NCI-H2171 (cell line): ENCODE results near the gene SH2D6.
"Not testable (repeated sequence)": the region's sequence is repeated elsewhere in the genome, so short reads cannot be mapped to it uniquely, and the experiment has no call there.

Source experiments
- DNase-seq: peaks from one replicate; lab custom pipeline; 2025; lab: John Stamatoyannopoulos, UW

Gene SH2D6

GRCh38 chr2:85398426-85399182, 19.9 kb upstream of the SH2D6 start:
- DNase-seq, result no peak

GRCh38 chr2:85399183-85399455, 19.4 kb upstream of the SH2D6 start:
- no peak for DNase-seq

- DNase-seq, result no peak
These were observed 18.5 kb upstream of the SH2D6 start for GRCh38 chr2:85400023-85400422.

- DNase-seq, result no peak
These were observed 17.7 kb upstream of the SH2D6 start for GRCh38 chr2:85400541-85401463.

- no peak for DNase-seq
These were observed 17.1 kb upstream of the SH2D6 start for GRCh38 chr2:85401464-85401805.

- DNase-seq, result no peak
These were observed 16.7 kb upstream of the SH2D6 start for GRCh38 chr2:85401844-85402243.

- DNase-seq, result peak; percentile 87
These were observed 13.1 kb upstream of the SH2D6 start for GRCh38 chr2:85405201-85406059.

GRCh38 chr2:85409845-85410583, 8.5 kb upstream of the SH2D6 start, which contains the start of gene CAPG:
Gene CAPG, minus strand, starts transcription at chr2:85410366. Its CDS starts 8,221 bp downstream, at chr2:85402145.
- DNase-seq, result no peak

- DNase-seq, result no peak
These were observed 7.7 kb upstream of the SH2D6 start for GRCh38 chr2:85410584-85411404.

- DNase-seq, result no peak
These were observed 7.1 kb upstream of the SH2D6 start for GRCh38 chr2:85411405-85411748.

GRCh38 chr2:85413592-85414420, 4.7 kb upstream of the SH2D6 start:
- DNase-seq, result no peak

GRCh38 chr2:85414421-85414759, 4.1 kb upstream of the SH2D6 start:
- DNase-seq, result not testable (repeated sequence)

GRCh38 chr2:85414761-85415553, 3.6 kb upstream of the SH2D6 start:
- no peak for DNase-seq

GRCh38 chr2:85415980-85416650, 2.4 kb upstream of the SH2D6 start:
- no peak for DNase-seq

GRCh38 chr2:85419009-85419675, 628 bp downstream of the SH2D6 start:
- DNase-seq, result no peak

GRCh38 chr2:85420536-85421259, 2.2 kb downstream of the SH2D6 start:
- DNase-seq, result peak; percentile 57

GRCh38 chr2:85421260-85422071, 3.0 kb downstream of the SH2D6 start:
- no peak for DNase-seq
